Activated naive CD4-positive, alpha-beta T cell treated with anti-CD3 and anti-CD28 coated beads, Interleukin-2, amount 10 ng/mL, durations not matched to agents 7 days and 5 days (primary cell): ENCODE results near the gene LPIN1.

Source experiments
- CTCF ChIA-PET: fragments of 350-600 bp; sonication (Branson Sonifier 250); formaldehyde crosslinking; loops from one replicate; lab custom pipeline; 2021; ENCODE audit warnings: antibody characterized with exemption; lab: Charles Lee
- DNase-seq: peaks from one replicate; pipeline ENCODE4 v3.0.0-alpha.2; 2020
- H3K27ac Mint-ChIP-seq: one replicate; pipeline ENCODE4 v1.8.0; 2021; ENCODE audit warnings: mild to moderate bottlenecking, moderate library complexity, mixed read lengths
- H3K27me3 Mint-ChIP-seq: one replicate; pipeline ENCODE4 v1.8.0; 2021; ENCODE audit warnings: mild to moderate bottlenecking, mixed read lengths
- H3K36me3 Mint-ChIP-seq: one replicate; pipeline ENCODE4 v1.8.0; 2021; ENCODE audit warnings: mixed read lengths
- H3K4me1 Mint-ChIP-seq: one replicate; pipeline ENCODE4 v1.8.0; 2021; ENCODE audit warnings: mixed read lengths
- H3K4me3 Mint-ChIP-seq: one replicate; pipeline ENCODE4 v1.8.0; 2021; ENCODE audit warnings: mild to moderate bottlenecking, moderate library complexity, mixed read lengths
- H3K9me3 Mint-ChIP-seq: one replicate; pipeline ENCODE4 v1.8.0; 2021; ENCODE audit warnings: mixed read lengths

The LPIN1 gene

DNA sequence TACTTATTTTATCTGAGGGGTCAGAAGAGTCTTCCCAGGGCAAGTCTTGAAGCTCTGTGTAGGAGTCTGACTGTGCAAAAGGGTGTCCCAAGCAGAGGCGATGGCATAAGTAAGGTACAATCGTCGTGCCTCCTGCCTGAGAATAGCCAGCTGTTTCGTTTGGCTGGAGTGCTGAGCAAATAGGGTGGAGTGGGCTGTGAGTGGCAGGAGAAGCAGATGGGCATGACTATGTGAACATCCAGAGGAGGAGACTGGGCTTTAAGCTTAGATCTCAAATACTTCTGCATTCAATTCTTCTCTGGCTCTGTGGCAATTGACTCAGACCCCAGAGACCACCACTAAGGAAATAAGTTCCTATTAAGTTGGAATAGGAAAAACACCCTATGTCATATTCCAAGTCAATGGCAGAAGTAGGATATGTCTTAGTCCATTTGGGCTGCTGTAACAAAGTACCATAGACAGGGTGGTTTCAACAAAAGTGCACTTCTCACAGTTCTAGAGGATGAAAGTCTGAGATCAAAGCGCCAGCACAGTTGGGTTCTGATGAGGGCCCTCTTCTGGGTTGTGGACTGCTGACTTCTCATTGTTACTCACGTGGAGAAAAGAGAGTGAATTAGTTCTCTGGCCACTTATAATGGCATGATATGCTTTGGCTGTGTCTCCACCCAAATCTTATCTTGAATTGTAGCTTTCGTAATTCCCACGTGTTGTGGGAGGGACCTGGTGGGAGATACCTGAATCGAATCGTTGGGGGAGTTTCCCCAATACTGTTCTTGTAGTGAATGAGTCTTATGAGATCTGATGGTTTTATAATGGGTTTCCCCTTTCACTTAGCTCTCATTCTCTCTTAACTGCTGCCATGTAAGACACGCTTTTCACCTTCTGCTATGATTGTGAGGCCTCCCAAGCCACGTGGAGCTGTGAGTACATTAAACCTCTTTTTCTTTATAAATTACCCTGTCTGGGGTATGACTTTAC, 120.2 kb downstream of the LPIN1 start:
- no peak for DNase-seq
- Mint-ChIP-seq H3K27ac (no peak overlapping the region), H3K4me3 (no peak overlapping the region), H3K36me3 (no peaks in the 10 kb centered on the region), H3K9me3 (no peaks in the 10 kb centered on the region), H3K27me3 (peaks cover 39% of the 10 kb centered on the region), H3K4me1 (peaks cover 16% of the 10 kb centered on the region)
- CTCF ChIA-PET, result interaction anchor here (0.7 kb wide), 1 partner anchor 876 kb away, joined by 3 read pairs; no protein-coding TSS in a partner anchor

DNA sequence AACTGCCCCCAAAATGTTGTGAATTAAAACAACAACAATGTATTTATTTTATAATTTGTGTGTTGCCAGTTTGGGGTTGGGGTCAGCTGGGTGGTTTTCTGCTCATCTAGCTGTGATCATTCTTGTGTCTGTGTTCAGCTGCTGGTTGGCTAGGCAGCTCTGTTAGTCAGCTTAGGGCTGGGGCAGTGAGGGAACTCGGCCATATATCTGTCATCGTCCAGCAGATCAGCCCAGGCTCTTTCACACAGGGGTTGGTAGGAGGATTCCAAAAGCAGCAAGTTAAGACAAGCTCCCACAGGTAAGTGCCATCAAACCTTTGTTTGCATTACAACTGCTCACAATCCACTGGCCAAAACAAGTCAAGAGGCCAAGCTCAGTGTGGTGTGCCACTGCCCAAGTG, 121.5 kb downstream of the LPIN1 start:
- Mint-ChIP-seq H3K27me3 (peaks cover 40% of the 10 kb centered on the region), H3K4me1 (peaks cover 11% of the 10 kb centered on the region), H3K27ac (no peak overlapping the region), H3K4me3 (no peak overlapping the region), H3K9me3 (no peaks in the 10 kb centered on the region), H3K36me3 (no peaks in the 10 kb centered on the region)
- no peak for DNase-seq
- CTCF ChIA-PET, result interaction anchor here (0.6 kb wide), 1 partner anchor 1889 kb away, joined by 3 read pairs; no protein-coding TSS in a partner anchor

DNA sequence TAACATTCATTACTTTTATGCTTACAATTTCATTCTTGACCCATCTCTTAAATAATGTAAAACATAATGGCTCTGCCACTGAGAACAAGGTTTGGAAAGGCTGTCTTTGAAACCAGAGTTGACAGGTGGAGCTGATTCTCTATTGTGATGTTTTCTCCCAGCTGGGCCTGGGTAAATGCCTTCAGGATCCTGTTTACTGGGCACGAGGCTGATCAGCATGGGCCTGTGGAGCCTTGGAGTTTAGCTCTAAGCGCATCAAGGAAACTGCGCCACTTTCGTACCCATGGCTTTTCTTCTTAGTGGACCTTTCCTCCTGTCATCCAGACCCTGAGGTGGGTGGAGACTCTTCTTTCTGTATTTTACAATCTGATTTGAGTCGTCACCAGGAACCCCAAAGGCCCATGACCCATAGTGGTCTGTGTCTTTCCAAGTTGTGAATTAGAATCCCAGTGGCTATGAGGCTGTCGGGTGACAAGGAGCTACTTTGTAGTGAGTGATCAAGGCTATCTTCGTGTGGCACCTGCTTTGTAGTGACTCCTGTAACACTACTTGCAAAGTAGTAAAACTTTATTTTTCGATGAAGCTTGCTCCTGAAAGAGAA, 123.1 kb downstream of the LPIN1 start:
- Mint-ChIP-seq H3K9me3 (no peaks in the 10 kb centered on the region), H3K36me3 (no peaks in the 10 kb centered on the region), H3K27me3 (peaks cover 33% of the 10 kb centered on the region), H3K4me1 (no peaks in the 10 kb centered on the region), H3K27ac (no peak overlapping the region), H3K4me3 (no peak overlapping the region)
- CTCF ChIA-PET, result no interaction called here
- no peak for DNase-seq

DNA sequence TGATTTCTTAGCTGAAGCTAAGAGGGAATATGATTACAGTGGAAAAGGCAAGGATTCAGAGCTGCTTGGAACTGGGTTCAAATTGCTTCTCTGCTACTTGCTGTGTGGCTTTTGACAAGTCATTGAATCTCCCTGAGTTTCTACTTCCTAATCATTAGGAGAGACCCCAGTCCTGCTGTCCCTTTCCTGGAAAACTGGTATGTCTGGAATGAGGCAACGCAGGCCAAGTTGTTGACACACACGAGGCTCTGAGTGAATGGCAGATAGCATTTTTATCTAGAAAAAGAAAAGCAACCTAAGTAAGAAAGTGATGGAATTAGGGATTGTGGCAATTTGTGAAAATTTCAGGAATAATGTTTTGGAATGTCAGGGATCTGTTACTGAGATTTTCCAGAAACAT, 123.6 kb downstream of the LPIN1 start:
- H3K27ac Mint-ChIP-seq, result no peak overlapping the region
- H3K4me3 Mint-ChIP-seq, result no peak overlapping the region
- DNase-seq, result no peak
- no peaks in the 10 kb centered on the region for H3K9me3 Mint-ChIP-seq
- H3K27me3 Mint-ChIP-seq, result peaks cover 33% of the 10 kb centered on the region
- H3K4me1 Mint-ChIP-seq, result no peaks in the 10 kb centered on the region
- H3K36me3 Mint-ChIP-seq, result no peaks in the 10 kb centered on the region
- CTCF ChIA-PET, result no interaction called here

DNA sequence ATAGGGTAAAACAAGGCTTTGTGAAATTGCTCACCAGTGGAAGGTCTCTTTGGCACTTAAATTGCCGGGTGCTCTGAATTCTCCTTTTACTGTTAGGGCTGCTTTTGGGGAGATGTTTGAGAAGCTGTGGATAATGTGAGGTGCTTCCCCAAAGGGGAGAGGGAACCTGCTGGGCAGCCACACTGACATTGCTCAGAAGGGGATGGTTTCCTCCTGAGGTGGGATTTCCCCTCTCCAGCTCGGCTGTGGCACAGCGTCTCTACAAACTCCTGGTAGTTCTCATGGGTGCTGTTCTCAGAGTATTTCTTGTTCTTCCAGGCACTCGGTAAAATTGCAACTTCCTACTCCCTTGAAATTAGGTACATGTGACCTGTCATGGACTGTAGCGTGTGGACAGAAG, 124.2 kb downstream of the LPIN1 start:
- Mint-ChIP-seq H3K36me3 (no peaks in the 10 kb centered on the region), H3K4me1 (no peaks in the 10 kb centered on the region), H3K4me3 (no peak overlapping the region), H3K9me3 (no peaks in the 10 kb centered on the region), H3K27me3 (peaks cover 33% of the 10 kb centered on the region), H3K27ac (no peak overlapping the region)
- no peak for DNase-seq
- CTCF ChIA-PET, result no interaction called here

DNA sequence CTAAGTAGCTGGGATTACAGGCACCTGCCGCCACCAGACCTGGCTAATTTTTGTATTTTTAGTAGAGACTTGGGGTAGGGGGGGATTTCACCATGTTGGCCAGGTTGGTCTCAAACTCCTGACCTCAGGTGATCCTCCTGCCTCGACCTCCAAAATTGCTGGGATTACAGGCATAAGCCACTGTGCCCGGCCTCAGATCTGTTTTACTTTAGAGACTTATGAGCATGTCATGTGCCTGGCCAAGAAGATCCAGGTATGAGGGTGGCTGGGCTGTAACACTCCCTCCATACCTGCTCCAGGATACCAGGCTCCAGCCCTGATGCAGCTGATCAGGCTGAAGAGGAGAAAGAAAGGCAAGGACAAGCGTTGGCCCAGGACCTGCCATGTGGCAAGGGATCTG, 125.0 kb downstream of the LPIN1 start:
- H3K4me3 Mint-ChIP-seq, result no peak overlapping the region
- CTCF ChIA-PET, result no interaction called here
- H3K9me3 Mint-ChIP-seq, result no peaks in the 10 kb centered on the region
- H3K27ac Mint-ChIP-seq, result no peak overlapping the region
- H3K36me3 Mint-ChIP-seq, result no peaks in the 10 kb centered on the region
- peaks cover 33% of the 10 kb centered on the region for H3K27me3 Mint-ChIP-seq
- no peaks in the 10 kb centered on the region for H3K4me1 Mint-ChIP-seq
- DNase-seq, result no peak

DNA sequence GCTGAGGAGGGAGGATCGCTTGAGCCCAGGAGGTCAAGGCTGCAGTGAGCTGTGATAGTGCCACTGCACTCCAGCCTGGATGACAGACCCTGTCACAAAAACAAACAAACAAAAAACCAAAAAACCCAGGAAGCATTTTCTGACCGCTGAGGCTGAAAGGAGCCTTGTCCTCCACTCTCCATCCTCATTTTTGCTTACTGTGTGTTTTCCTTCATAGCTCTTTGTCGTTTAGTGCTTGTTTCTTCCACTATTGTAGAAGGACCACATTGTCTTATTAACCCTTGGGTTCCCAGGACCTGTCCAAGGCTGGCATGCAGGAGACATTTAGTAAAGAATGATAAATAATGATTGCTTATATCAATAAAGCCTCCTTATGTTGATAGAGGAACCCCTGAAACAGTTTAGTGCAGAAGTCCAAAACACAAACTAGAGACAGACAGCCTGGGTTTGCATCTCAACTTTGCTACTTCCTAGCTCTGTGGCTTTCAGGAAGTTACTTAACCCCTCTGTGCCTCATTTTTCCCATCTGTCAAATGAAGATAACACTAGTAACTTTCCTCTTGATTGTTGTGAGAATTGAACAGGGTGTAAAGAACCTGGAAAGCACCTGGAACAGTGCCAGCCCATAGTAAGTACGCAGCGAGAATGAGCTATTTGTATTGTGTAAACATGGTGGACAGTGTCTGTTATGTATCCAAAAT, 126.0 kb downstream of the LPIN1 start:
- DNase-seq, result no peak
- CTCF ChIA-PET, result interaction anchor here (1.3 kb wide), 1 partner anchor 845 kb away, joined by 4 read pairs; the partner anchor contains the start of gene TRIB2
- Mint-ChIP-seq H3K27ac (no peak overlapping the region), H3K9me3 (no peaks in the 10 kb centered on the region), H3K4me1 (no peaks in the 10 kb centered on the region), H3K4me3 (no peak overlapping the region), H3K36me3 (no peaks in the 10 kb centered on the region), H3K27me3 (peaks cover 33% of the 10 kb centered on the region)

DNA sequence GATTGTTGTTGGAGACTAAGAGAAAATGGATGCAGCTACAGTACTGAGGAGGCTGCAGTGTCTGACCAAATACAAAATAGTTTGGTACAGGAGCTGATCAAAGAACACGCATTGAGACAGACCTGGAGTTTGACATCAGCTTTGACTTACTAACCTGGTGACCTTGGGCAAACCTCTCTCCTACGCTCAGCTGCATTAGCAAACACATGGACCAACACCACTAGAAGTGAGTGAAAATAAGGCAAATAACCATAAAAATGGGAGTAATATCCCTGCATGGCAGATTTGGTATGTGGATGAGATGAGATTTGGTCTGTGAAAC, 126.5 kb downstream of the LPIN1 start:
- Mint-ChIP-seq H3K36me3 (no peaks in the 10 kb centered on the region), H3K9me3 (no peaks in the 10 kb centered on the region), H3K4me1 (no peaks in the 10 kb centered on the region), H3K4me3 (no peak overlapping the region), H3K27me3 (peaks cover 33% of the 10 kb centered on the region), H3K27ac (no peak overlapping the region)
- CTCF ChIA-PET, result interaction anchor here (0.7 to 1.3 kb wide), 2 partner anchors 33 to 844 kb away, joined by 3 to 4 read pairs; partner anchors contain the start of gene TRIB2
- no peak for DNase-seq

DNA sequence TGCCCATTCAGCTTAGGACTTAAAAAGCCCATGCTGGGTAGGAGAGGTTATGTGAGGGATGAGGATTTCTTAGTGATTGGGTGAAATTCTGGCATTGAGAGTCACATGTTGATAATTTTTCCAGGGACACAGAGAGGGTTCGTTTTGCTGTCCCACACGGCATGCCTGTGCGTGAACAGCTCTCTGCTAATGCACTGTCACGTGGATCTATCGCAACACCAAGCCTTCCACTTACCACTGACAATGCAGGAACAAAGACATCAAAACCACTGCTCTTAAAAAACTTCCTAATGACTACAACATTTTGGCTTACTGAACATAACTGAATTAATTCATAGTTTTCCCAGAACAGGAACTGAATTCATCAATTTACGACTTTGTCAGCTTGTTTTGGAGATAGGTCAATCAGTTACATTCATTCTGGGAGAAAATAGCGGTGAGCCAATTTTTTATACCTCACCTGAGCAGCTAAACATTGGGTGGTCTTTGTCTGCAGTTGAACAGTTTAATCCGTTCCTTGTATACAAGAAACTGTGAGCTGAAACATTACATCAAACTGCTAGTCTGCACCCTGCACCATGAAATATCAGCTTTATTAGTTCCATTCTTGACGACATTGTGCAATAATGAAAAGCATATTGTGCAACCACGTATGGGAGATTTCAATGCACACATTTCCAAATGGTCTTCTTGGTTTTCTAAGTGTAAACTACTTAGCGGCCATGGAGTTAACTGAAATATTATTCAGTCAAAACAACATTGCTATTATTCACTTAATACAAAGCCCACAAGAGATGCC, 127.1 kb downstream of the LPIN1 start:
- H3K4me1 Mint-ChIP-seq, result no peaks in the 10 kb centered on the region
- H3K27ac Mint-ChIP-seq, result no peak overlapping the region
- no peaks in the 10 kb centered on the region for H3K36me3 Mint-ChIP-seq
- CTCF ChIA-PET, result interaction anchor here (0.7 to 1.3 kb wide), 3 partner anchors 8 to 843 kb away, joined by 3 to 4 read pairs (median 3); partner anchors contain the start of gene TRIB2
- peaks cover 33% of the 10 kb centered on the region for H3K27me3 Mint-ChIP-seq
- no peaks in the 10 kb centered on the region for H3K9me3 Mint-ChIP-seq
- no peak for DNase-seq
- H3K4me3 Mint-ChIP-seq, result no peak overlapping the region

DNA sequence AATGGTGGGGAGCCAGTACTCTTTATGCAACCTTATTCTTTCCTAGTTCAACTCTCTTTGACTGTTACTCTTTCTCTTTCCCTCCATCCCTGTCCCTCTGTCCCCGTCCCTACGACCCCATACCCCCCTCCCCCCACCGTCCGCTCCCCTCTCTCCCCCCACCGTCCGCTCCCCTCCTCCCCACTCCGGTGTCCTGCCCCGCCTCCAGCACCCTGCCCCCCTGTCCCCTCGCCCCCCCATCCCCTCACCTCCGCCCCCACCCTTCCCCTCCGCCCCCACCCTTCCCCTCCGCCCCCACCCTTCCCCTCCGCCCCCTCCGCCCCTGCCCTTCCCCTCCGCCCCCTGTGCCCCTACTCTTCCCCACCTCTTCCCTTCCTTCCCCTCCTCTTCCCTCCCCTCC, 128.4 kb downstream of the LPIN1 start:
- no peak overlapping the region for H3K27ac Mint-ChIP-seq
- no peak for DNase-seq
- H3K9me3 Mint-ChIP-seq, result no peaks in the 10 kb centered on the region
- H3K4me1 Mint-ChIP-seq, result no peaks in the 10 kb centered on the region
- CTCF ChIA-PET, result no interaction called here
- H3K36me3 Mint-ChIP-seq, result no peaks in the 10 kb centered on the region
- peaks cover 31% of the 10 kb centered on the region for H3K27me3 Mint-ChIP-seq
- H3K4me3 Mint-ChIP-seq, result no peak overlapping the region

DNA sequence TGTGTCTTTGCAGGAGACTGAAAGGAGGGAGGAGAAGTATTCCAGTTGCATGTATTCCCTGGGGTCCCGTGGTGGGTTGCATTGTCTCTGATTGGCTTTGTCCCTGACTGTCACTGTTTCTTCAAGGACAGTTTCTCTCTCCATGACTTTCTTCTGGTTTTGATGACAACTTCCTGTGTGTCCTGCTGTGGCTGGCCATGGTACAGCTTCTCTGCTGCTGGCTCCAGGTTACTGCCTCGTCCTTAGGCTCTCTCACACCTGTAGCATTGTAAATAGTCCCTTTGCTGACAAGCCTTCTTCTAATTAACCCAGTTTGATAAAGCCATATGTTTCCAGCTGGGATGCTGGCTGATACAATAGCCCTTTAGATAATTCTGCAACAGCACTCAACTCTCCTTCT, 129.0 kb downstream of the LPIN1 start:
- no peak overlapping the region for H3K27ac Mint-ChIP-seq
- no peaks in the 10 kb centered on the region for H3K4me1 Mint-ChIP-seq
- no peaks in the 10 kb centered on the region for H3K36me3 Mint-ChIP-seq
- H3K9me3 Mint-ChIP-seq, result no peaks in the 10 kb centered on the region
- DNase-seq, result no peak
- peaks cover 30% of the 10 kb centered on the region for H3K27me3 Mint-ChIP-seq
- no peak overlapping the region for H3K4me3 Mint-ChIP-seq
- CTCF ChIA-PET, result no interaction called here

DNA sequence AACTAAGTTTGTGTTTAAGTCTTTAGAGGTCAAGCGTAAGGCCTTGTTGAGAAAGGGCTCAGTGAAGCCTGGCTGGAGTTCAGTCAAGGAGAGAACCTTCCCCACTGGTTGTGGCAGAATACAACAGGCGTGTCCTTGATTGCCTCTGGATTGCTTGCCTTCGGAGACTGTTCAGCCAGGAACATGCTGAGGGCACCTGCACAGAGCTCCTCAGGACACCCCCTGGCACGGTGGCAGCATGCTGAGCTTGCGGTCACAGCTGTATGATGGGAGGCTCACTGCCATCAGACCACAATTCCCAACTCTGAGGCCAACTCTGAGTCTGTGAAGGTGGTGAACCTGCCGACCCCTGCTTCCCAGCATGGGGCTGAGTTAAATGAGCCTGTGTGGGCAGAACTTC, 130.0 kb downstream of the LPIN1 start:
- DNase-seq, result no peak
- CTCF ChIA-PET, result no interaction called here
- Mint-ChIP-seq H3K9me3 (no peaks in the 10 kb centered on the region), H3K4me1 (no peaks in the 10 kb centered on the region), H3K36me3 (no peaks in the 10 kb centered on the region), H3K27me3 (peaks cover 22% of the 10 kb centered on the region), H3K27ac (no peak overlapping the region), H3K4me3 (no peak overlapping the region)

DNA sequence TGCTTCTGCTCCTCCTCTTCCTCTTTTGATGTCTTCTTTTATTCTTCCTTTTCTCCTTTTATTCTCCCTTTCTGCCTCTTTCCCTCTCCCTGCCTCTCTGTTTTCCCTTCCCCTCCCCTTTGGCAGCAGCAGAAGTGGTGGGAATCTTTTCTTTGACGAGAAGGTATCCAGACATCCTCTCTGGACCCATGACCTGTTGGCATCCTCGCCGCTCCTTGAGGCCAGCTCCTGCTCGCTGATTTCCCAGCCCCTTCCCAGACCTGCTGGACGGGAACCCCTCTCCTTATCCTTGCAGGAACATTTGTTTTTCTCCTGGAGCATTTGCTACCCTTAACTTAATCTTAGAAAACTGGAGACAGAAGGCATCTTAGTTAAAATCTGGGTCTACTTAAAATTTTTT, 130.5 kb downstream of the LPIN1 start:
- DNase-seq, result no peak
- Mint-ChIP-seq H3K4me3 (no peak overlapping the region), H3K4me1 (no peaks in the 10 kb centered on the region), H3K36me3 (no peaks in the 10 kb centered on the region), H3K9me3 (peaks cover 2% of the 10 kb centered on the region), H3K27me3 (peaks cover 17% of the 10 kb centered on the region), H3K27ac (no peak overlapping the region)
- CTCF ChIA-PET, result no interaction called here
